HEK293 (cell line): ENCODE measurements around the gene SRY.

Experiments
- BCL11A ChIP-seq: fragments of 450-650 bp; formaldehyde crosslinking; IDR thresholded peaks from 2 replicates; pipeline ENCODE4 v1.5.1; 2016; ENCODE audit warnings: low read depth, missing biosample characterization, missing genetic modification characterization
- ZFP41 ChIP-seq: fragments of 450-650 bp; formaldehyde crosslinking; IDR thresholded peaks from 2 replicates; pipeline ENCODE4 v1.5.1; 2016; ENCODE audit warnings: missing biosample characterization, missing genetic modification characterization, borderline replicate concordance
- ZNF37A ChIP-seq: fragments of 450-650 bp; IDR thresholded peaks from 2 replicates; pipeline ENCODE4 v1.5.1; 2018; ENCODE audit warnings: missing biosample characterization, missing genetic modification characterization
- TF ChIP-seq, protein P1 (sequence below): fragments of 450-650 bp; formaldehyde crosslinking; IDR thresholded peaks from 2 replicates; pipeline ENCODE4 v1.5.1; 2016; ENCODE audit warnings: missing biosample characterization, missing genetic modification characterization, low read depth
- TF ChIP-seq, protein P2 (sequence below): fragments of 450-650 bp; formaldehyde crosslinking; IDR thresholded peaks from 2 replicates; pipeline ENCODE4 v1.5.1; 2016; ENCODE audit warnings: missing biosample characterization, missing genetic modification characterization
- TF ChIP-seq, protein P3 (sequence below): fragments of 450-650 bp; formaldehyde crosslinking; IDR thresholded peaks from 2 replicates; pipeline ENCODE4 v1.5.1; 2016; ENCODE audit warnings: missing biosample characterization, missing genetic modification characterization
- TF ChIP-seq, protein P4 (sequence below): fragments of 450-650 bp; formaldehyde crosslinking; IDR thresholded peaks from 2 replicates; pipeline ENCODE4 v1.5.1; 2017; ENCODE audit warnings: missing biosample characterization, missing genetic modification characterization
- TF ChIP-seq, protein P5 (sequence below): fragments of 450-650 bp; formaldehyde crosslinking; IDR thresholded peaks from 2 replicates; pipeline ENCODE4 v1.5.1; 2016; ENCODE audit warnings: missing biosample characterization, missing genetic modification characterization

DNA sequence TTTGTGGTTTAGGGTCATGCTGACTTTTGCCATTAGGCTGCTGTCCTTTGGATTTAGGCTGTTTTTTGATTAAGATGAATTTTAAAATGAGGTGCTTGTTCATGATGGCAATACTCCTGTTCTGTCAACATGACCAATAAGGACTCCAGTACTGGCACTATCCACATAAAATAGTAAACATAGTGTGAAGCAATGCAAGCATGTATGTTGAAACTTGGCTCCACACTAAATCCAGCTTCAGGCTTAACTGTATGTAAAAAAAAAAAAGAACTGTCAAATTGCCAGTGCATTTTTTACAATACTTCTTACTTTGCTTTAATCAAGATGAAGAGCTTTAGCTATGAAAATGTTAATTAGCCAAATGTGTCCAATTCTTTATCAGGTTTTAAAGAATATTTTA lies 47.7 kb upstream of the SRY start:
- TF ChIP-seq ZFP41 (tag by site-specific recombination) (no peak), ZNF37A (tag by site-specific recombination) (no peak), BCL11A (tag by site-specific recombination) (no peak)
- TF ChIP-seq, protein P1, sequence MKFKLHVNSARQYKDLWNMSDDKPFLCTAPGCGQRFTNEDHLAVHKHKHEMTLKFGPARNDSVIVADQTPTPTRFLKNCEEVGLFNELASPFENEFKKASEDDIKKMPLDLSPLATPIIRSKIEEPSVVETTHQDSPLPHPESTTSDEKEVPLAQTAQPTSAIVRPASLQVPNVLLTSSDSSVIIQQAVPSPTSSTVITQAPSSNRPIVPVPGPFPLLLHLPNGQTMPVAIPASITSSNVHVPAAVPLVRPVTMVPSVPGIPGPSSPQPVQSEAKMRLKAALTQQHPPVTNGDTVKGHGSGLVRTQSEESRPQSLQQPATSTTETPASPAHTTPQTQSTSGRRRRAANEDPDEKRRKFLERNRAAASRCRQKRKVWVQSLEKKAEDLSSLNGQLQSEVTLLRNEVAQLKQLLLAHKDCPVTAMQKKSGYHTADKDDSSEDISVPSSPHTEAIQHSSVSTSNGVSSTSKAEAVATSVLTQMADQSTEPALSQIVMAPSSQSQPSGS (tag by site-specific recombination) = no peak
- TF ChIP-seq, protein P2, sequence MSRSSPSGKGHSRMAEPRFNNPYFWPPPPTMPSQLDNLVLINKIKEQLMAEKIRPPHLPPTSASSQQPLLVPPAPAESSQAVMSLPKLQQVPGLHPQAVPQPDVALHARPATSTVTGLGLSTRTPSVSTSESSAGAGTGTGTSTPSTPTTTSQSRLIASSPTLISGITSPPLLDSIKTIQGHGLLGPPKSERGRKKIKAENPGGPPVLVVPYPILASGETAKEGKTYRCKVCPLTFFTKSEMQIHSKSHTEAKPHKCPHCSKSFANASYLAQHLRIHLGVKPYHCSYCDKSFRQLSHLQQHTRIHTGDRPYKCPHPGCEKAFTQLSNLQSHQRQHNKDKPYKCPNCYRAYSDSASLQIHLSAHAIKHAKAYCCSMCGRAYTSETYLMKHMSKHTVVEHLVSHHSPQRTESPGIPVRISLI = no peak
- TF ChIP-seq, protein P3, sequence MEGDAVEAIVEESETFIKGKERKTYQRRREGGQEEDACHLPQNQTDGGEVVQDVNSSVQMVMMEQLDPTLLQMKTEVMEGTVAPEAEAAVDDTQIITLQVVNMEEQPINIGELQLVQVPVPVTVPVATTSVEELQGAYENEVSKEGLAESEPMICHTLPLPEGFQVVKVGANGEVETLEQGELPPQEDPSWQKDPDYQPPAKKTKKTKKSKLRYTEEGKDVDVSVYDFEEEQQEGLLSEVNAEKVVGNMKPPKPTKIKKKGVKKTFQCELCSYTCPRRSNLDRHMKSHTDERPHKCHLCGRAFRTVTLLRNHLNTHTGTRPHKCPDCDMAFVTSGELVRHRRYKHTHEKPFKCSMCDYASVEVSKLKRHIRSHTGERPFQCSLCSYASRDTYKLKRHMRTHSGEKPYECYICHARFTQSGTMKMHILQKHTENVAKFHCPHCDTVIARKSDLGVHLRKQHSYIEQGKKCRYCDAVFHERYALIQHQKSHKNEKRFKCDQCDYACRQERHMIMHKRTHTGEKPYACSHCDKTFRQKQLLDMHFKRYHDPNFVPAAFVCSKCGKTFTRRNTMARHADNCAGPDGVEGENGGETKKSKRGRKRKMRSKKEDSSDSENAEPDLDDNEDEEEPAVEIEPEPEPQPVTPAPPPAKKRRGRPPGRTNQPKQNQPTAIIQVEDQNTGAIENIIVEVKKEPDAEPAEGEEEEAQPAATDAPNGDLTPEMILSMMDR (tag by site-specific recombination) = no peak
- TF ChIP-seq, protein P4, sequence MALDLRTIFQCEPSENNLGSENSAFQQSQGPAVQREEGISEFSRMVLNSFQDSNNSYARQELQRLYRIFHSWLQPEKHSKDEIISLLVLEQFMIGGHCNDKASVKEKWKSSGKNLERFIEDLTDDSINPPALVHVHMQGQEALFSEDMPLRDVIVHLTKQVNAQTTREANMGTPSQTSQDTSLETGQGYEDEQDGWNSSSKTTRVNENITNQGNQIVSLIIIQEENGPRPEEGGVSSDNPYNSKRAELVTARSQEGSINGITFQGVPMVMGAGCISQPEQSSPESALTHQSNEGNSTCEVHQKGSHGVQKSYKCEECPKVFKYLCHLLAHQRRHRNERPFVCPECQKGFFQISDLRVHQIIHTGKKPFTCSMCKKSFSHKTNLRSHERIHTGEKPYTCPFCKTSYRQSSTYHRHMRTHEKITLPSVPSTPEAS = no peak
- TF ChIP-seq, protein P5, sequence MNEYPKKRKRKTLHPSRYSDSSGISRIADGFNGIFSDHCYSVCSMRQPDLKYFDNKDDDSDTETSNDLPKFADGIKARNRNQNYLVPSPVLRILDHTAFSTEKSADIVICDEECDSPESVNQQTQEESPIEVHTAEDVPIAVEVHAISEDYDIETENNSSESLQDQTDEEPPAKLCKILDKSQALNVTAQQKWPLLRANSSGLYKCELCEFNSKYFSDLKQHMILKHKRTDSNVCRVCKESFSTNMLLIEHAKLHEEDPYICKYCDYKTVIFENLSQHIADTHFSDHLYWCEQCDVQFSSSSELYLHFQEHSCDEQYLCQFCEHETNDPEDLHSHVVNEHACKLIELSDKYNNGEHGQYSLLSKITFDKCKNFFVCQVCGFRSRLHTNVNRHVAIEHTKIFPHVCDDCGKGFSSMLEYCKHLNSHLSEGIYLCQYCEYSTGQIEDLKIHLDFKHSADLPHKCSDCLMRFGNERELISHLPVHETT (tag by site-specific recombination) = no peak
